ENCODE results near the gene SETDB2. TPM values are rescaled to one million over a fixed set of nuclear protein-coding genes. Genes with fewer than 3 reads are reported as not detected.
A peak's percentile ranks its signal among the peaks of the same experiment; 100 is the strongest.

SETDB2 gene
- total RNA-seq, 1 experiment from 2014 or later = 14.7 TPM

GRCh38 chr13:49399801-49400472 is 44.1 kb upstream of the SETDB2 start:
- H3K36me3 Mint-ChIP-seq (ENCODE audit: insufficient read depth, unreplicated experiment) = peaks cover 6% of the 10 kb centered on the region
- no peaks in the 10 kb centered on the region for H3K27me3 ChIP-seq (replicated peaks; ENCODE audit: control insufficient read depth, insufficient read depth, low read length)
- peaks cover 4% of the 10 kb centered on the region for H3K4me1 Mint-ChIP-seq (ENCODE audit: low read depth, unreplicated experiment)
- H3K9me3 Mint-ChIP-seq (ENCODE audit: unreplicated experiment) = peaks cover 17% of the 10 kb centered on the region
- TF ChIP-seq, protein P1, sequence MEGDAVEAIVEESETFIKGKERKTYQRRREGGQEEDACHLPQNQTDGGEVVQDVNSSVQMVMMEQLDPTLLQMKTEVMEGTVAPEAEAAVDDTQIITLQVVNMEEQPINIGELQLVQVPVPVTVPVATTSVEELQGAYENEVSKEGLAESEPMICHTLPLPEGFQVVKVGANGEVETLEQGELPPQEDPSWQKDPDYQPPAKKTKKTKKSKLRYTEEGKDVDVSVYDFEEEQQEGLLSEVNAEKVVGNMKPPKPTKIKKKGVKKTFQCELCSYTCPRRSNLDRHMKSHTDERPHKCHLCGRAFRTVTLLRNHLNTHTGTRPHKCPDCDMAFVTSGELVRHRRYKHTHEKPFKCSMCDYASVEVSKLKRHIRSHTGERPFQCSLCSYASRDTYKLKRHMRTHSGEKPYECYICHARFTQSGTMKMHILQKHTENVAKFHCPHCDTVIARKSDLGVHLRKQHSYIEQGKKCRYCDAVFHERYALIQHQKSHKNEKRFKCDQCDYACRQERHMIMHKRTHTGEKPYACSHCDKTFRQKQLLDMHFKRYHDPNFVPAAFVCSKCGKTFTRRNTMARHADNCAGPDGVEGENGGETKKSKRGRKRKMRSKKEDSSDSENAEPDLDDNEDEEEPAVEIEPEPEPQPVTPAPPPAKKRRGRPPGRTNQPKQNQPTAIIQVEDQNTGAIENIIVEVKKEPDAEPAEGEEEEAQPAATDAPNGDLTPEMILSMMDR (IDR thresholded peaks at IDR 0.05; ENCODE audit: insufficient read depth in 1 of 2, low read depth in 1 of 2, low read length in 1 of 2, severe bottlenecking in 1 of 2, unreplicated experiment in 1 of 2) = no peak
- H3K27me3 Mint-ChIP-seq (ENCODE audit: insufficient read depth, unreplicated experiment) = no peaks in the 10 kb centered on the region
- POLR2A ChIA-PET = interaction anchor here (1.2 kb wide), 1 partner anchor 44 kb away, joined by 6 read pairs; the partner anchor contains the start of genes CAB39L and SETDB2
- peak overlapping the region; percentile 57 for H3K27ac Mint-ChIP-seq (ENCODE audit: unreplicated experiment)
- H3K4me3 ChIP-seq (ENCODE audit: low read depth, low read length) = peak overlapping the region; percentile 33
- no peaks in the 10 kb centered on the region for H3K36me3 ChIP-seq (ENCODE audit: control insufficient read depth, insufficient read depth, low read length)
- DNase-seq = peak in 1 of 2 experiments; percentile 36
- peaks cover 5% of the 10 kb centered on the region for H3K9me3 ChIP-seq
- intact Hi-C loops (cut with micrococcal nuclease; ENCODE audit: unreplicated experiment) = loop anchor here (2.0 kb wide), 1 partner anchor 45 kb away; the partner anchor contains the start of genes CAB39L and SETDB2
- H3K4me3 Mint-ChIP-seq (ENCODE audit: unreplicated experiment) = peak overlapping the region; percentile 72
- no TSS peak for BruUV-seq (replicated peaks)
- peaks cover 30% of the 10 kb centered on the region for H3K4me1 ChIP-seq
- CTCF ChIA-PET = no interaction called here

DNA sequence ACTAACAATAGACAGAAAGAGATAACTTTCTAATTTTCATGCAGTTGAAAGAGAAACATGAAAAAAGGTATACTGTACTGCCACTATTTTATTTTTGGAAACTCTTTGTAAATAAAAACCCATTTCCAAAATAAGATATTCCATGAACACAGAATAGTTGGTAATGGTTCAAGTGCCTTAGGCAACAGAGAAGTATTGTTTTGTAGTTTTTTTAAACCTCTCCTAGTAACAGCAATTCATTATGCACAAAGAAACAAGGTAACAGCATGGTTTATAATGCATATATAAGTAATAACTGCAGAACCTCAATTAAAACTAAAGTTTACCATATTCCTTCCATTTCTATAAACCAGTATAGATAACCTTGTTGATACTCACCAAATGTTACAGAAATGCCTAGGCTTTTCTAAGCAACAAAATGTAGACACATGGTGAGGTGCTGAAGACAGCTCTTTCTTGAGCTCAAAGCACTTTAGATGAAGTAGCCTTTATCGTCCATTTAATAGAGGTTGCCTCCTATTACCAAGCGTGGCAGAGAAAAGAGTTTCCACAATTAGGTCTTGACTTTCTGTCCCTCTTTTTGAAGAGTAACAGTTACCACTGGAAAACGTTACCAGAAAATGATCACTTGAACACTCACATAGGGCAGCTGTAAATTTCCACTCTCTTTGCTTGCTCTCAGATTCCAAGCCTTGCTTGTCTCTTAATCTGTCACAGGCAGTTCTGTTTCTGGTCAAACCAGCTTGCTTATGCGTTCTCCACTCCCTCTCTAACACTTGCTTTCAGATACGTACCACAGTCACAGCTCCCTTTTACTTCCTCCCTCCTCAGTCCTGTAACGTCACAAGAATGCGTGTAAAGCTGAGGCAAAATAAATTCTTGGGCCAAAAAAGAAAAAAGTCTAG is 43.1 kb upstream of the SETDB2 start:
- Mint-ChIP-seq H3K27ac (ENCODE audit: unreplicated experiment) (peak overlapping the region; percentile 58), H3K9me3 (ENCODE audit: unreplicated experiment) (peaks cover 28% of the 10 kb centered on the region), H3K4me1 (ENCODE audit: low read depth, unreplicated experiment) (peaks cover 6% of the 10 kb centered on the region), H3K4me3 (ENCODE audit: unreplicated experiment) (peak overlapping the region; percentile 72), H3K27me3 (ENCODE audit: insufficient read depth, unreplicated experiment) (no peaks in the 10 kb centered on the region), H3K36me3 (ENCODE audit: insufficient read depth, unreplicated experiment) (peaks cover 6% of the 10 kb centered on the region)
- BruUV-seq (replicated peaks) = TSS peak; percentile 54
- ChIA-PET POLR2A (interaction anchor here (1.1 to 1.2 kb wide), 2 partner anchors 29 to 43 kb away, joined by 3 to 6 read pairs; partner anchors contain the start of genes CAB39L and SETDB2), CTCF (interaction anchor here (0.8 kb wide), 1 partner anchor 206 kb away, joined by 3 read pairs; no protein-coding TSS in a partner anchor)
- TF ChIP-seq, protein P1 (IDR thresholded peaks at IDR 0.05; ENCODE audit: insufficient read depth in 1 of 2, low read depth in 1 of 2, low read length in 1 of 2, severe bottlenecking in 1 of 2, unreplicated experiment in 1 of 2) = no peak
- peak; percentile 67 to 74 for DNase-seq
- Histone ChIP-seq H3K9me3 (peaks cover 6% of the 10 kb centered on the region), H3K4me3 (ENCODE audit: low read depth, low read length) (peak overlapping the region; percentile 33), H3K36me3 (ENCODE audit: control insufficient read depth, insufficient read depth, low read length) (no peaks in the 10 kb centered on the region), H3K27me3 (replicated peaks; ENCODE audit: control insufficient read depth, insufficient read depth, low read length) (no peaks in the 10 kb centered on the region), H3K4me1 (peaks cover 30% of the 10 kb centered on the region)
- intact Hi-C loops (cut with micrococcal nuclease; ENCODE audit: unreplicated experiment) = loop anchor here (1.0 to 2.0 kb wide), 3 partner anchors 28 to 100 kb away; partner anchors contain the start of genes CAB39L and SETDB2

DNA sequence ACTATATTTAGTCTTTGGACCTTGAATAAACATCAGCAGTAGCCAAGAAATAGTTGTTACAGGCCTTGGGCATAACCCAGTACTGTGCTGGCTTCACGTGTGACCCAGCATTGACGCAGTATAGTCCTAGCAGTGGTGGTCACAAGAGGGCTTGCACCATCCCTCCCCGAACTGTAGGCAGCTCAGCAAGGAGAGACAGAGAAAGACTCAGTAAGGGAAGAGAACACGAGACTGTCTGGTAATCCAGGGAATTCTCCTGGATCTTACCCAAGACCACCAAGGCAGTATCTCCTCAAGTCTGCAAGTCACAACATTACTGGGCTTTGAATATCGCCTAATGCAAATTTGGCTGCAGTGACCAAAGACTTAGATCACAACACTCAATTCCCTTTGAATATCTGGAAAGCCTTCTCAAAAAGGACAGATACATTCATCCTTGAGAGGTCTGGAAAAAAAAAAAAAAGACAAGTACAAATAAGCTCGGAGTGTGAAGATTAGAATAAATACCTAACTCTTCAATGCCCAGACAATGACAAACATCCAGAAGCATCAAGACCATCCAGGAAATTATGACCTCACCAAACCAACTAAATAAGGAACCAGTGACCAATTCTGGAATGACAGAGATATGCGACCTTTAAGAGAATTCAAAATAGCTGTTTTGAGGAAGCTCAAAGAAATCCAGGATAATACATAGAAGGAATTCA is 39.9 kb upstream of the SETDB2 start:
- H3K27ac Mint-ChIP-seq (ENCODE audit: unreplicated experiment) = no peak overlapping the region
- Histone ChIP-seq H3K27me3 (replicated peaks; ENCODE audit: control insufficient read depth, insufficient read depth, low read length) (no peaks in the 10 kb centered on the region), H3K36me3 (ENCODE audit: control insufficient read depth, insufficient read depth, low read length) (no peaks in the 10 kb centered on the region), H3K4me1 (peaks cover 19% of the 10 kb centered on the region), H3K4me3 (ENCODE audit: low read depth, low read length) (no peak overlapping the region), H3K9me3 (peaks cover 6% of the 10 kb centered on the region)
- intact Hi-C loops (cut with micrococcal nuclease; ENCODE audit: unreplicated experiment) = no loop called here
- no TSS peak for BruUV-seq (replicated peaks)
- H3K4me3 Mint-ChIP-seq (ENCODE audit: unreplicated experiment) = no peak overlapping the region
- TF ChIP-seq, protein P1 (IDR thresholded peaks at IDR 0.05; ENCODE audit: insufficient read depth in 1 of 2, low read depth in 1 of 2, low read length in 1 of 2, severe bottlenecking in 1 of 2, unreplicated experiment in 1 of 2) = no peak
- no peak for DNase-seq
- ChIA-PET POLR2A (no interaction called here), CTCF (no interaction called here)
- H3K9me3 Mint-ChIP-seq (ENCODE audit: unreplicated experiment) = peaks cover 28% of the 10 kb centered on the region
- H3K36me3 Mint-ChIP-seq (ENCODE audit: insufficient read depth, unreplicated experiment) = peaks cover 6% of the 10 kb centered on the region
- H3K27me3 Mint-ChIP-seq (ENCODE audit: insufficient read depth, unreplicated experiment) = no peaks in the 10 kb centered on the region
- peaks cover 16% of the 10 kb centered on the region for H3K4me1 Mint-ChIP-seq (ENCODE audit: low read depth, unreplicated experiment)

Measured in Caco-2 (cell line).